Memory B cell (primary cell): Measurements from ENCODE around the gene PFDN1.

ENCODE experiments used
- ATAC-seq: fragments of 150-1000 bp; cut with Tn5 transposase; 2 replicates; pipeline ENCODE4 v1.10.0; 2021; ENCODE audit warnings: low read depth, mild to moderate bottlenecking, moderate library complexity
- DNase-seq, 2 donors: peaks; one replicate each; pipeline ENCODE4 v3.0.0; 2022; ENCODE audit warnings: low spot score in 2 of 2
- H3K27ac Mint-ChIP-seq: one replicate; pipeline ENCODE4 v1.8.0; 2022; ENCODE audit warnings: mild to moderate bottlenecking, moderate library complexity, mixed read lengths
- H3K27me3 Mint-ChIP-seq: one replicate; pipeline ENCODE4 v1.8.0; 2022; ENCODE audit warnings: mixed read lengths
- H3K36me3 Mint-ChIP-seq: one replicate; pipeline ENCODE4 v1.8.0; 2022; ENCODE audit warnings: mild to moderate bottlenecking, mixed read lengths
- H3K4me1 Mint-ChIP-seq: one replicate; pipeline ENCODE4 v1.8.0; 2022; ENCODE audit warnings: mixed read lengths
- H3K4me3 Mint-ChIP-seq: one replicate; pipeline ENCODE4 v1.8.0; 2022; ENCODE audit warnings: mild to moderate bottlenecking, moderate library complexity, mixed read lengths
- H3K9me3 Mint-ChIP-seq: one replicate; pipeline ENCODE4 v1.8.0; 2022; ENCODE audit warnings: mixed read lengths

Gene PFDN1

DNA sequence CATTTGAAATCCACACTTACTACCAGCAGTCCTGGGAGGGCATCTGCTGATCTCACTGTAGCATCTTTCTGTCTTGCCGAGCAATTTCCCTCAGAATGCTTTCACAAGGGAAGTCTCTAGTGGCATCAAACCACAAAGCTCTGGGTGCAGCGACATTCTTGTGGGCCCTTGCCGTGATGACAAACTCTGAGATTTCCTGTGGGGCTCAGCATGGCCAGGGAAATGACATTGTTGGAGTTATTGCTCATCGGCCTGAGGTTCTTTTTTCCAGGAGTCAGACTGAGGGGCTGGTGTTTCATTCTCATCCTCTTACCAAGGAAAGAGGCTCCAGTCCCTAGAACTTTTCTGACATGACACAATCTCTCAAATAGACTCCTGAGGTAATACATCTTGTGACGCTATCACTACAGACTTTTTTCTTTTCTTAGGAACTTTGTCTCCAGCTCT is 51.4 kb downstream of the PFDN1 start:
- peak; percentile 92 for ATAC-seq
- Mint-ChIP-seq H3K4me3 (no peak overlapping the region), H3K36me3 (peaks cover 2% of the 10 kb centered on the region), H3K9me3 (no peaks in the 10 kb centered on the region), H3K4me1 (peaks cover 28% of the 10 kb centered on the region), H3K27ac (peak overlapping the region; percentile 75), H3K27me3 (no peaks in the 10 kb centered on the region)
- DNase-seq, result peak; percentile 22 to 24

DNA sequence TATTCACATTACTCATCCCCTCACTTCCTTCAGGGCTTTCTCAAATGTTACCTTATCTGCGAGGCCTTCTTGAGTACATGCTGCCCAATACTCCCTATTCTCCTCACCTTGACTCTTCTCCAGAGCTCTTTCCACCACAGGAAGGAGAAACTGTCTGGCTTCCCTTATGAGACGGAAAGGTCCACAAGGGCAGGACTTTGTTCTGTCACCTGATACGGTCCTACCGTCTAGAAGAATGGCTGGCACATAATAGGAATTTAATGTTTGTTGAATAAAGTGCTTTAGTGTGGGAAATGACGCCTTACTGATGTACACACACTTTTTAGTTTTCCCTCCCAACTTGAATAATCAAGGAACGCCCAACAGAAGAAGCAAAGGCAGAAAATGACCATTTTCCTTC is 52.5 kb downstream of the PFDN1 start:
- Mint-ChIP-seq H3K4me3 (no peak overlapping the region), H3K36me3 (peaks cover 2% of the 10 kb centered on the region), H3K4me1 (peaks cover 31% of the 10 kb centered on the region), H3K9me3 (no peaks in the 10 kb centered on the region), H3K27ac (no peak overlapping the region), H3K27me3 (no peaks in the 10 kb centered on the region)
- DNase-seq, result no peak
- ATAC-seq, result no peak

DNA sequence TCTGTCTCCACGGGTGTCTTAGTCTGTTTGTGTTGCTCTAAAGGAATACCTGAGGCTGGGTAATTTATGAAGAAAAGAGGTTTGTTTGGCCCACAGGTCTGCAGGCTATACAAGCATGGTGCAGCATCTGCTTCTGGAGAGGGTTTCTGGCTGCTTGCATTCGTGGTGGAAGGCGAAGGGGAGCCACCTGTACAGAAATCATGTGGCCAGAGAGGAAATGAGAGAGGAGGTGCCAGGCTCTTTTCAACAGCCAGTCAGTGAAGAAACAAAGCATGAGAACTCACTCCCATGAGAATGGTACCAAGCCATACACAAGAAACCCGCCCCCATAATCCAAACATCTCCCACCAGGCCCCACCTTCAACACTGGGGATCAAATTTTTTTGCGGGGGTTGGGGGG is 53.4 kb downstream of the PFDN1 start:
- no peak overlapping the region for H3K4me3 Mint-ChIP-seq
- ATAC-seq (peak; percentile 49), DNase-seq (no peak)
- peaks cover 38% of the 10 kb centered on the region for H3K4me1 Mint-ChIP-seq
- no peaks in the 10 kb centered on the region for H3K27me3 Mint-ChIP-seq
- peaks cover 2% of the 10 kb centered on the region for H3K36me3 Mint-ChIP-seq
- no peaks in the 10 kb centered on the region for H3K9me3 Mint-ChIP-seq
- H3K27ac Mint-ChIP-seq, result peak overlapping the region; percentile 48

DNA sequence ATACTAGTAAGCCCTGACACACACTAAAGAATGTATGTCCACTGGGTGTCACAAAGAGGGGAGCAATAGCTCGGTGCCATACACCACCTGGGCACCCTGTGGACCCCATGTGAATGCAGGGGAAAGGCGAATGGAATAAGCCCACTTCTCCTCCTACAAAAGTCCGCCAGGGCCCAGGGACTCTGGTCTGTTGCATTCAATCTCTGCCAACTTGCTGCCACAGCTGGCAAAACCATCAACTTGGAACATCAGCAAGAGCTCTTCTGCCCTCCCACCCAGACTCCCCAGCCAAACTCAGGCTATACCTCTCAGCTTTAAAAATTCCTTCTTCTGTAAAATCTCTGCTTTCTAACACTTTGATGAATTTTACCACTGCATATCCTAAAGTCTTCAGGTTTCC is 54.5 kb downstream of the PFDN1 start:
- no peak for ATAC-seq

DNA sequence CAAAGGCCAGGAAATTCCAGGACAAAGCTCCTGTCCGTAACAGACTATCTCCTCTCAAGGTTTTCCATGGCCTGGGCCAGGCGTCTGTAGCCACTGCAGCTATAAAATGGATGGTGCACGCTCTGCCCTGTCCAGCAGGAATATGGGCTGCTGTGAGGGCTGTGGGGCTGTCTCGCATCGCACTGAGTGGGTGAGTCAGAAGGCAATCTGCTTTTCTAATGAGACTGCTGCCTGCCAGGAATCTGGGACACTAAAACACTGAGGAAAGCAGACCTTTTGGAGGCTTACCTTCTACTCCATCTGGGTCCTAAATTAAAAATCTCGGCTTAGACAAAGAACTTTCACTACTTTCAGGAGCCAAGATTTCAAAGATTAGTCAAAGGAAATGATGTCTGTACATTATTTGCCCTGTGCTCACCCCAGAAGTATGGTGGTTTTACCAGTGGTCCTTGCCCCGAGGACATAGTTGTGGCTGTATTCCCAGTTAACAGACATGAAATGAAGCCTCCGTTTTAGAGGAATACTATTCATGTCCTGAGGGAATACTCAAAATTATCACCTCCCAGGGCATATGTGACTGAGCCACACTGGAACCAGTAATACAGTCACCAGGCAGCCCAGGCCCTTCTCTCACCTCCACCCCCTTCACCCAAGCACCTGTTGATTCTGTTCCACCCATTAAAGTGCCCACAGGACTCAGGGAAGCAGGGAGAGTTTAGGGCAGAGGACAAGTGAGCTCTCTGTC is 56.4 kb downstream of the PFDN1 start:
- Mint-ChIP-seq H3K27ac (peak overlapping the region; percentile 75), H3K4me3 (no peak overlapping the region), H3K9me3 (no peaks in the 10 kb centered on the region), H3K4me1 (peaks cover 31% of the 10 kb centered on the region), H3K27me3 (no peaks in the 10 kb centered on the region), H3K36me3 (peaks cover 4% of the 10 kb centered on the region)
- DNase-seq, result no peak
- no peak for ATAC-seq

More for the DNA sequence above, 54.5 kb downstream of the PFDN1 start:
- Mint-ChIP-seq H3K27me3 (no peaks in the 10 kb centered on the region), H3K36me3 (peaks cover 4% of the 10 kb centered on the region), H3K27ac (no peak overlapping the region), H3K9me3 (no peaks in the 10 kb centered on the region), H3K4me1 (peaks cover 41% of the 10 kb centered on the region), H3K4me3 (no peak overlapping the region)
- DNase-seq, result no peak

DNA sequence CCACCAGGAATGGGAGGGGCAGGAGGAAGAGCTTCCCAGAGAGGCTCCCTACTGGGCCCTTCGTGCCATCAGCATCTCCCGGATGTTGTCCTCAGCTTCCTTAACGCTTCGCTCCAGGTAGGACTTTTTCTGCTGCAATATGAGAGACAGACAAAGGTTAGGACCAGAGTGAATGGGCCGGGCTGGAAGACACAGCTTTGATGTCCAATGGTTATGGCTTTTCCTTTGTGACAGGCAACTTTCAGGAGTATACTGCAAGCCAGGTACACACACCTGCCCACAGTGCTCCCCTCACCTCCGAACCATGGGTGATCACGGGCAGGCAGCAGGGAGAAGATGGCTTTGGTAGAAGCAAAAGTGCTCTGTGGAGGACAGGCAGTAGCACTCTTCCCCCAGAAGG is 57.0 kb downstream of the PFDN1 start:
- DNase-seq, result no peak
- peaks cover 4% of the 10 kb centered on the region for H3K36me3 Mint-ChIP-seq
- peak overlapping the region; percentile 75 for H3K27ac Mint-ChIP-seq
- no peaks in the 10 kb centered on the region for H3K9me3 Mint-ChIP-seq
- peaks cover 28% of the 10 kb centered on the region for H3K4me1 Mint-ChIP-seq
- H3K27me3 Mint-ChIP-seq, result no peaks in the 10 kb centered on the region
- ATAC-seq, result no peak
- H3K4me3 Mint-ChIP-seq, result no peak overlapping the region

DNA sequence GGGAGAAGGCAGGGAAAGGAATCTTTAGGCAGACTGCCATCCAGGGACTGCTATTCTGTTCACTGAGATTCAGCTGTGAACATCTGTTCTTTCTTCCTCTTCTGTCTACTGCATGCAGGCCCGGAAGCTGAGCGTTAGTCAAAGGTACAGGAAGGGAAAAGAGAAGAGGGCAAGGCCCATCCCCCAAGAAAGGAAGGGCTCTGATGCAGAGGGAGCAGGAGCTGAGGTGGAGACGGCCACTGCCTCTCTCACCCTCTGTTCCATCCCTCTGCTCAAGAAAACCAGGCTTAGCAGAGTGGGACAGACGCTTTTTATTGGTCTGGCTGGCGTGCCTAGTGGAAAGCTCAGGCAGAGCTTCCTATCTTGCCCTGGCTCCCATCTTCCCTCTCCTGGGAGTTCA is 57.6 kb downstream of the PFDN1 start:
- no peaks in the 10 kb centered on the region for H3K9me3 Mint-ChIP-seq
- H3K4me3 Mint-ChIP-seq, result no peak overlapping the region
- ATAC-seq (peak; percentile 57), DNase-seq (no peak)
- H3K4me1 Mint-ChIP-seq, result peaks cover 25% of the 10 kb centered on the region
- peak overlapping the region; percentile 12 for H3K27ac Mint-ChIP-seq
- no peaks in the 10 kb centered on the region for H3K27me3 Mint-ChIP-seq
- H3K36me3 Mint-ChIP-seq, result peaks cover 4% of the 10 kb centered on the region

DNA sequence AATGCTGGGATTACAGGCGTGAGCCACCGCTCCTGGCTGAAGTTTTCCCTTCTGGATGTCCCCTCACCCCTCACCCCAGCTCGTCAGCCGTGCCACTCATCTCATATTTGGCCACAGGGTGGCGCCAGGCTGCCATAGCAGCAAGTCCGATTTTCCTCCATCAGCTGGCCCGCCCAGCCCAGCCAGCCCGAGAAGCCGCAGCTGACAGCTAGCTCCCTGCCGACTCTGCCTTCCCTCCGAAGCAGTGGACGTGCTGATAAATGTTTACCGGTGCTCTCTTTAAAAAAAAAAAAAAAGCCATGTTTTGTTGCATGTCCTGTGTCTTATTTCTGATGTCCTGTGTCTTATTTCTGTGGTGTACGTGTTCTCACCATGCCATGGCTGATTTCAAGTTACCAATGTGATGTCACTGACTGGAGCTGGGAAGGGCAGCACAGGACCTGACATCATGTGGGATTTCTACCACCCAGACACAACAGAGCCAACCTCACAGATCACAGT is 58.3 kb downstream of the PFDN1 start:
- no peak overlapping the region for H3K4me3 Mint-ChIP-seq
- H3K9me3 Mint-ChIP-seq, result no peaks in the 10 kb centered on the region
- ATAC-seq (peak; percentile 79), DNase-seq (peak; percentile 68 to 70)
- peaks cover 20% of the 10 kb centered on the region for H3K4me1 Mint-ChIP-seq
- H3K36me3 Mint-ChIP-seq, result peaks cover 2% of the 10 kb centered on the region
- peak overlapping the region; percentile 12 for H3K27ac Mint-ChIP-seq
- no peaks in the 10 kb centered on the region for H3K27me3 Mint-ChIP-seq

DNA sequence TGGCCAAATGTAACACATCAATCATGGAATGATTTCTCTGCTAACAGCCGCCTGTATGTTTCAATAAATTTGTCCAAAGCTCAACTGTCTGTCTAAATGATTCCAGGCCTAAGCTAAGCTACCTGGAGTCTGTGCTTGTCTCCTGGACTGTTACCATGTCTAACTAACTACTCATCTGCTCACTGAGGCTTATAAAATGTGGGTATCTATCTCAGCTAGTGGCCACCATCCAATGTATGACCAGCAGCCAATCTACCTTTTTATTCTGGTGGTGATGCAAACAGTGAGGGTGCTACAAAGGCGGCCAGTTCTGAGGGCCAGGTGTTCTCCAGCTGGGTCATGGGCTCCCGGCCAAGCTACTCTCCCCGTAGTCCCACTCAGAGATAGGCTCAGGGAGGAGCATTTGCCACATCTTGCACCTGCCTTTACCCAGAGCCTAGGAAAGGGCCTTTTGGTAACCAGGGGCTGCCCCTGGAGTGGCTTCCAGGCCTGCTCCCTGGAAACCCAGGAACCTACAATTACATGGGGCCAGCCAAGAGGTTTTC is 59.1 kb downstream of the PFDN1 start:
- ATAC-seq, result no peak
- H3K27me3 Mint-ChIP-seq, result no peaks in the 10 kb centered on the region
- H3K27ac Mint-ChIP-seq, result no peak overlapping the region
- no peaks in the 10 kb centered on the region for H3K9me3 Mint-ChIP-seq
- peaks cover 2% of the 10 kb centered on the region for H3K36me3 Mint-ChIP-seq
- DNase-seq, result no peak
- H3K4me1 Mint-ChIP-seq, result peaks cover 14% of the 10 kb centered on the region
- H3K4me3 Mint-ChIP-seq, result no peak overlapping the region

DNA sequence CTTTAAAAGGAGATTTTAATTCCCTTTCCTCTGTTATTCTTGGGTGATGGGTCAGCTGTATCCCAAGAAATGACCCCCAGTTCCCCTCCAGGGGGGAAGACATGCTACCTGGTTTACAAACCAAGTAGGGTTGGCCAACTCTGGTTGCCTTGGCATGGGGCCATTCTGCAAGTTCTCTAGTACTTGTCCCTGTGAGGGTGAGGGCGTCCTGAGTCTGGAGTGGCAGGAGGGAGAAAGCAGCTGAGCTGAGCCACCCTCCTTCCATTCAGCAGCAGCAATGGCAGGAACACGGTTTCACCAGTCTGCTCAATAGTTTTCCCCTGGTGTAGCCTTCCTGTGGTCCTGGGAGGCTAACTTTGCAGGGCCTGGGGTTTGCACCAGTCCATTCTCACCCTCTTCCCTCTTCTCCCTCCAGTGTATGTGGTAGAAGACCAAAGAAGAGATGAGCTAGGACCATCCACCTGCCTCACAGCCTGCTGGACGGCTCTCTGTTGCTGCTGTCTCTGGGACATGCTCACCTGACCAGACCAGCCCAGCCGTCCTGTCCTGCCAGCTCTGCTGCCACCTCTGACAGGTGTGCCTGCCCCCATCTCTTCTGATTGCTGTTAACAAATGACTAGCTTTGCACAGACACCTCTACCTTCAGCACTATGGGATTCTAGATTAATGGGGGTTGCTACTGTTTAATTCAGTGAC is 59.9 kb downstream of the PFDN1 start:
- Mint-ChIP-seq H3K4me3 (no peak overlapping the region), H3K27ac (no peak overlapping the region), H3K27me3 (no peaks in the 10 kb centered on the region), H3K4me1 (peaks cover 14% of the 10 kb centered on the region), H3K9me3 (no peaks in the 10 kb centered on the region), H3K36me3 (peaks cover 2% of the 10 kb centered on the region)
- ATAC-seq (no peak), DNase-seq (no peak)

DNA sequence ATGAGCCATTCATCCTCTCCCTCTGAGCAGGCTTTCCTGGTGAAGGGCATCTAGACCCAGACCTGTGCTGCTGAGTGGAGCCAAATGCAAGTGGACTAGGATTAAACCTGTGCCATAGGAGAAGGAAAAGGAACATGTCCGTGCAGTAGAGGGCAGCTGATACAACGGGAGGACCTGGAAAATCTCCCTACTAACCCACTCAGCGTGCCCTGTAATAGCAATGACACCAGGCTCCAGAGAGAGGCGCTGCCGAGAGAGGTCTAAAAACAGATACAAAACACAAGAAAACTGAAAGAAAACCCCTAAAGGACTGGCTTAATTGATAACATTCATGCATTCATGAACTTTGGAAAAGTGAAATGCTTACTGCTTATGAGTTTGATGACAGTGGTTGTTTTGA is 60.8 kb downstream of the PFDN1 start:
- no peak overlapping the region for H3K4me3 Mint-ChIP-seq
- no peaks in the 10 kb centered on the region for H3K27me3 Mint-ChIP-seq
- DNase-seq, result no peak
- peaks cover 2% of the 10 kb centered on the region for H3K36me3 Mint-ChIP-seq
- H3K4me1 Mint-ChIP-seq, result peaks cover 14% of the 10 kb centered on the region
- H3K27ac Mint-ChIP-seq, result no peak overlapping the region
- H3K9me3 Mint-ChIP-seq, result no peaks in the 10 kb centered on the region
- no peak for ATAC-seq

DNA sequence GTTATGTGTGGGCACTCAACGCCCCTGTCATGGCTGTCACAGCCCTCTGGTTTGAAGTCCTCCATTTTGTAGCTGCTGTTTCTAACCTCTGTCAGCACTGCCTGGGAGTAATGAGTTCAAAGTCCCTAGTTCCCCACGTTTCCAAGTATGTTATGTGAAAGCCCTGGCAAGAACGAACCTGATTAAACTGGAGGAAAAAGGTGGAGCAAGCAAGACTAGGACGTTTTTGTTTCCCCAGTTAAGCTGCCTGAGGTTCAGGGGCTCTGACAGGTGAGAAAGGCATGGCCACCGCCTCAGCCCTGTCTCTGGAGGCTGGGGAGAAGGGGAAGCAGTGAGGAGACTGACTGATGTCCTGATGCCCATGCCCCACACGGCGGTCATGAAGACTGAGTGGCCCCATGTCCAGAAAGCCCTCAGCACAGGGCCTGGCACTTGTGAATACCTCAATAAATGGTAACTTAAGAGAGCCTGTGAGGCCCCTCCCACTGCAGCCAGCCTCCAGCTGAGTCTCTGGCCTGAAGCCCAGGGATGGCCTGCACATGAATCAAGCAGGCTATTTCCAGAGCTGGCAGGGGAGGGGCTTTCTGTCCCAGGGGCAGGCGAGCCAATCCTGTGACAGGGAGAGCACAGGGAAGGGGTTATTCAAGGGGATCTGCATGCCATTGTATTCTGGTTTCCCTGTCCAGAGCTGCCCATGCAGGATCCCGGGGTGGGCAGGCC is 61.8 kb downstream of the PFDN1 start:
- Mint-ChIP-seq H3K27ac (no peak overlapping the region), H3K27me3 (no peaks in the 10 kb centered on the region), H3K36me3 (peaks cover 2% of the 10 kb centered on the region), H3K9me3 (no peaks in the 10 kb centered on the region), H3K4me1 (peaks cover 14% of the 10 kb centered on the region), H3K4me3 (no peak overlapping the region)
- ATAC-seq (no peak), DNase-seq (no peak)

DNA sequence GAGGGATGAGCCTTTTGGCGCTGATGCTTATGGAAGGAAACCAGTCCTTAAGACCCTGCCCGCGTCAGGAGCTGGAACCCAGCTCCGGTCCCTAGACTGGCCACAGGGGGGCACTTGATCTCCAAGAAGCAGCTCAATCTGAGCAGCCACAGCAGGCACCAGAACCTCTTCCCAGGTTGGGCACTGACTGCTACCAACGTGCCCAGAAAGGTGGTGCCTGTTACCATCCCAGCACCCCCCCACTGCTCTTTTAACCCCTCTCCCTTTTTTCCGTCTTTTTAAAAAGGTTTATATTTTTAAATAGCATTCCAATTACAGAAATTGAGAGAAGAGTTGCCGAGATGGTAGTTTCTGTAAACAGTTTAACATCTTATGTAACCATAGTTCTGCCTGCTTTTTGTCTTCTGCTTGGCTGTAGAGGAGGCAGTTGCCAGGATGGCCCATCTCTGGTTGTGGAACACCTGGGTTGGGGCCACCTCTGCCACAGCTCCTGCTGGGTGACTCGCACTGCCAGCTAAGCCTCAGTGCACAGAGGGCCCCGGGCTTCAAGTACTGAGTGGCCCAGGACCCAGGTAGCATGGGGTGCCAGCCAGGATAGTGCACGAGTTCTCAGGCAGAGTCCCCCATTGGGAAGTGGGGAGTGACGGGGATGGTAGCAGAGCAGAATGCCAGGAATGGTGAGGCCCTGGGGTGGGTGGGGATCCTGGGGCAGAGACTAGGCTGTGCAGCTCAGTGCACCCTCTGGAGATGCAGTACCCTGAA is 62.8 kb downstream of the PFDN1 start:
- peak; percentile 72 for ATAC-seq
- H3K27ac Mint-ChIP-seq, result no peak overlapping the region
- H3K9me3 Mint-ChIP-seq, result no peaks in the 10 kb centered on the region
- peaks cover 2% of the 10 kb centered on the region for H3K36me3 Mint-ChIP-seq
- no peaks in the 10 kb centered on the region for H3K27me3 Mint-ChIP-seq
- H3K4me3 Mint-ChIP-seq, result no peak overlapping the region
- H3K4me1 Mint-ChIP-seq, result peaks cover 7% of the 10 kb centered on the region
- peak; percentile 42 to 52 for DNase-seq
